ENCODE results near the gene FSHR.

Gene FSHR

GRCh38 chr2:49111006-49111405 is 43.3 kb downstream of the FSHR start:
- DNase-seq: peak; percentile 36

GRCh38 chr2:49110571-49110970 is 43.7 kb downstream of the FSHR start:
- DNase-seq: no peak

GRCh38 chr2:49108851-49109250 is 45.5 kb downstream of the FSHR start:
- no peak for DNase-seq

- DNase-seq: no peak
Measured at GRCh38 chr2:49108436-49108835, 45.9 kb downstream of the FSHR start.

- no peak for DNase-seq
Measured at GRCh38 chr2:49105506-49105905, 48.8 kb downstream of the FSHR start.

- no peak for DNase-seq
Measured at GRCh38 chr2:49102146-49102545, 52.2 kb downstream of the FSHR start.

- DNase-seq: no peak
Measured at GRCh38 chr2:49080681-49081080, 73.6 kb downstream of the FSHR start.

GRCh38 chr2:49070716-49071115 is 83.6 kb downstream of the FSHR start:
- DNase-seq: no peak

GRCh38 chr2:49069829-49070228 is 84.5 kb downstream of the FSHR start:
- no peak for DNase-seq

GRCh38 chr2:49068613-49069012 is 85.7 kb downstream of the FSHR start:
- no peak for DNase-seq

GRCh38 chr2:49067971-49068370 is 86.3 kb downstream of the FSHR start:
- no peak for DNase-seq

- no peak for DNase-seq
Measured at GRCh38 chr2:49053156-49053555, 101.2 kb downstream of the FSHR start.

GRCh38 chr2:49050265-49050664 is 104.0 kb downstream of the FSHR start:
- DNase-seq: no peak

GRCh38 chr2:49049161-49049560 is 105.2 kb downstream of the FSHR start:
- no peak for DNase-seq

GRCh38 chr2:49045083-49045482 is 109.2 kb downstream of the FSHR start:
- DNase-seq: peak; percentile 5

- peak; percentile 24 for DNase-seq
Measured at GRCh38 chr2:49044350-49045079, 109.8 kb downstream of the FSHR start.

- DNase-seq: no peak
Measured at GRCh38 chr2:49043405-49043982, 110.8 kb downstream of the FSHR start.

- no peak for DNase-seq
Measured at GRCh38 chr2:49042488-49042887, 111.8 kb downstream of the FSHR start.

- DNase-seq: no peak
Measured at GRCh38 chr2:49041061-49041460, 113.3 kb downstream of the FSHR start.

- DNase-seq: no peak
Measured at GRCh38 chr2:49037197-49037596, 117.1 kb downstream of the FSHR start.

- DNase-seq: no peak
Measured at GRCh38 chr2:49035481-49035880, 118.8 kb downstream of the FSHR start.

- no peak for DNase-seq
Measured at GRCh38 chr2:49033394-49034185, 120.7 kb downstream of the FSHR start.

GRCh38 chr2:49032936-49033335 is 121.4 kb downstream of the FSHR start:
- DNase-seq: no peak

- DNase-seq: no peak
Measured at GRCh38 chr2:49032126-49032525, 122.2 kb downstream of the FSHR start.

Measured in NCI-H146 (cell line).